A673 (cell line): ENCODE measurements around the gene PFKFB2. TPM values are rescaled to one million over a fixed set of nuclear protein-coding genes. Genes with fewer than 3 reads are reported as not detected.

Experiments
- BruUV-seq: library from RNA; stranded (reverse); fragments of 400-500 nt; replicated peaks from 2 replicates; lab custom pipeline; 2021; lab: Mats Ljungman, UMichigan
- CTCF ChIA-PET: fragments of 300-600 bp; sonication (Branson Sonifier 250); formaldehyde crosslinking; loops from one replicate; lab custom pipeline; 2022; ENCODE audit warnings: antibody characterized with exemption; lab: Charles Lee
- POLR2A ChIA-PET: fragments of 300-600 bp; sonication (Branson Sonifier 250); formaldehyde crosslinking; loops from one replicate; lab custom pipeline; 2022; ENCODE audit warnings: antibody characterized with exemption; ENCODE audit not compliant: low non-redundant PET; lab: Charles Lee
- DNase-seq: peaks from one replicate; pipeline ENCODE4 v3.0.0-alpha.2; 2015; ENCODE audit warnings: low spot score
- H3K27ac ChIP-seq: fragments of 200-600 bp; sonication (generic); 2 replicates; pipeline ENCODE4 v1.5.1; 2016; ENCODE audit warnings: mixed run types, low read depth, mild to moderate bottlenecking, mixed read lengths, antibody characterized with exemption, low read length; ENCODE audit not compliant: poor library complexity, severe bottlenecking
- H3K27me3 ChIP-seq: fragments of 200-600 bp; sonication (generic); replicated peaks from 2 replicates; pipeline ENCODE4 v1.6.1; 2017; ENCODE audit warnings: mixed run types, low read depth, mild to moderate bottlenecking, mixed read lengths, antibody characterized with exemption, low read length; ENCODE audit not compliant: insufficient read depth, poor library complexity
- H3K36me3 ChIP-seq: fragments of 200-600 bp; sonication (generic); 2 replicates; pipeline ENCODE4 v1.6.1; 2016; ENCODE audit warnings: mixed run types, mild to moderate bottlenecking, mixed read lengths, antibody characterized with exemption, low read length; ENCODE audit not compliant: insufficient read depth, poor library complexity, severe bottlenecking
- H3K4me1 ChIP-seq: fragments of 200-600 bp; sonication (generic); 2 replicates; pipeline ENCODE4 v1.6.1; 2017; ENCODE audit warnings: mixed run types, mild to moderate bottlenecking, mixed read lengths, antibody characterized with exemption, low read length; ENCODE audit not compliant: insufficient read depth, poor library complexity, severe bottlenecking
- H3K4me3 ChIP-seq: fragments of 200-600 bp; sonication (generic); 2 replicates; pipeline ENCODE4 v1.5.1; 2016; ENCODE audit warnings: low read depth, mixed run types, mild to moderate bottlenecking, mixed read lengths, low read length; ENCODE audit not compliant: poor library complexity, severe bottlenecking
- H3K9me3 ChIP-seq: fragments of 200-600 bp; sonication (generic); 2 replicates; pipeline ENCODE4 v1.6.1; 2016; ENCODE audit warnings: mixed run types, low read depth, mild to moderate bottlenecking, mixed read lengths, antibody characterized with exemption, low read length; ENCODE audit not compliant: poor library complexity, severe bottlenecking
- EZH2 ChIP-seq: fragments of 200-600 bp; sonication (generic); IDR thresholded peaks from 2 replicates; pipeline ENCODE4 v1.6.1; 2017; ENCODE audit warnings: borderline replicate concordance, low read depth, mild to moderate bottlenecking, mixed read lengths, antibody characterized with exemption, low read length; ENCODE audit not compliant: poor library complexity, severe bottlenecking
- intact Hi-C: fragments of 100-400 bp; cut with micrococcal nuclease; formaldehyde crosslinking; loops from one replicate; pipeline ENCODE4 v1.10.0; 2022; ENCODE audit not compliant: unreplicated experiment
- total RNA-seq: library from RNA; stranded (reverse); gene quantifications from 2 replicates; pipeline ENCODE4 v1.2.3, GENCODE V29; 2021
- TF ChIP-seq, protein P1 (sequence below): fragments of 300-800, 200-600 bp; sonication (generic); conservative IDR thresholded peaks from 2 replicates; pipeline ENCODE4 v1.5.1; 2017; ENCODE audit warnings: low read depth, mild to moderate bottlenecking, antibody characterized with exemption, low read length, moderate library complexity, mixed read lengths

Gene PFKFB2
- total RNA-seq, 1 experiment from 2014 or later: 7.6 TPM

DNA sequence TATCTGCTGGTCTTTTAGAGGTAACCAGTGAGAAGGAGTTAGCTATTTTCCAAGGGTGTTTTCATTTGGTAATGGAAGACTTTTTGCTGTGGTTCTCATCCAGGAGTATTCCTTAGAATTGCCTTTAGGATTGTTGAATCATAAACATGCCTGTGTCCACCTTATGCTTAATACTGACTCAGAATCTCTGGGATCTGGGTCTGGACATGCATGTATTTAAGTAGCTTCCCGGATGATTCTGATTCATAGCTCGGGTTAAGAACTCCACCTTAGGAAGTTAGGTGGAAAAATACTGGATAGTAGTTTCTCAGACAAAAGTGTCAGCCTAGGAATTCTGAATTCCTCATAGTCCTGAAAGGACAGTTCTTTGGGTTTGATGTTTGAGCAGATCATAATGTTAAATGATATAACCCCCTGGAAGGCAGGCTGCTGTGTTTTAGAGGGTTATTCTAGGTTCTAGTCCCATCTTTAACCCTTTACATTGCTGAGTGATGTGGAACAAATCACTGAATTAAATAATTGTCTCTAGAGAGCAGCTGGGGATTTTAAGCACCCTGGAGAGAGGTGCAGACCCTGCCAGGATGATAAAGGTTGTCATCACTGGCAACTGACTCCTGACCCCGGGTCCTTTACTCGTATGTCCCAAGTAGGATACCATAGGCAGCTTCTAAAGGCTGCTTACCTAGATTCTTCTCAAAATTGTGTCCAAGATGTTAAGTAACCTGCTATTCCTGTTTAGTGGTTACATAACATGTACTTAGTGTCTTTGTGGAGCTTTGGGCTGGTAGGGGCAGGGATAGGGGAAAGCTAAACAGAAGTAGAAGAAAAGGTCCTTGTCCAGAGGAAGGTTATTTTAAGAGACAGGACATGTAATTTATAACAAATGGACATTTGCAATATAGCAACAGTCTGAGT, 21.1 kb downstream of the PFKFB2 start:
- ChIA-PET CTCF (no interaction called here), POLR2A (no interaction called here)
- no peak for TF ChIP-seq EZH2
- TF ChIP-seq, protein P1, sequence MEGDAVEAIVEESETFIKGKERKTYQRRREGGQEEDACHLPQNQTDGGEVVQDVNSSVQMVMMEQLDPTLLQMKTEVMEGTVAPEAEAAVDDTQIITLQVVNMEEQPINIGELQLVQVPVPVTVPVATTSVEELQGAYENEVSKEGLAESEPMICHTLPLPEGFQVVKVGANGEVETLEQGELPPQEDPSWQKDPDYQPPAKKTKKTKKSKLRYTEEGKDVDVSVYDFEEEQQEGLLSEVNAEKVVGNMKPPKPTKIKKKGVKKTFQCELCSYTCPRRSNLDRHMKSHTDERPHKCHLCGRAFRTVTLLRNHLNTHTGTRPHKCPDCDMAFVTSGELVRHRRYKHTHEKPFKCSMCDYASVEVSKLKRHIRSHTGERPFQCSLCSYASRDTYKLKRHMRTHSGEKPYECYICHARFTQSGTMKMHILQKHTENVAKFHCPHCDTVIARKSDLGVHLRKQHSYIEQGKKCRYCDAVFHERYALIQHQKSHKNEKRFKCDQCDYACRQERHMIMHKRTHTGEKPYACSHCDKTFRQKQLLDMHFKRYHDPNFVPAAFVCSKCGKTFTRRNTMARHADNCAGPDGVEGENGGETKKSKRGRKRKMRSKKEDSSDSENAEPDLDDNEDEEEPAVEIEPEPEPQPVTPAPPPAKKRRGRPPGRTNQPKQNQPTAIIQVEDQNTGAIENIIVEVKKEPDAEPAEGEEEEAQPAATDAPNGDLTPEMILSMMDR: no peak
- DNase-seq: no peak
- no peak overlapping the region for H3K4me3 ChIP-seq
- no peaks in the 10 kb centered on the region for H3K9me3 ChIP-seq
- no peaks in the 10 kb centered on the region for H3K27me3 ChIP-seq
- BruUV-seq: no TSS peak
- H3K36me3 ChIP-seq: no peaks in the 10 kb centered on the region
- no peak overlapping the region for H3K27ac ChIP-seq
- H3K4me1 ChIP-seq: no peaks in the 10 kb centered on the region
- intact Hi-C loops: no loop called here

DNA sequence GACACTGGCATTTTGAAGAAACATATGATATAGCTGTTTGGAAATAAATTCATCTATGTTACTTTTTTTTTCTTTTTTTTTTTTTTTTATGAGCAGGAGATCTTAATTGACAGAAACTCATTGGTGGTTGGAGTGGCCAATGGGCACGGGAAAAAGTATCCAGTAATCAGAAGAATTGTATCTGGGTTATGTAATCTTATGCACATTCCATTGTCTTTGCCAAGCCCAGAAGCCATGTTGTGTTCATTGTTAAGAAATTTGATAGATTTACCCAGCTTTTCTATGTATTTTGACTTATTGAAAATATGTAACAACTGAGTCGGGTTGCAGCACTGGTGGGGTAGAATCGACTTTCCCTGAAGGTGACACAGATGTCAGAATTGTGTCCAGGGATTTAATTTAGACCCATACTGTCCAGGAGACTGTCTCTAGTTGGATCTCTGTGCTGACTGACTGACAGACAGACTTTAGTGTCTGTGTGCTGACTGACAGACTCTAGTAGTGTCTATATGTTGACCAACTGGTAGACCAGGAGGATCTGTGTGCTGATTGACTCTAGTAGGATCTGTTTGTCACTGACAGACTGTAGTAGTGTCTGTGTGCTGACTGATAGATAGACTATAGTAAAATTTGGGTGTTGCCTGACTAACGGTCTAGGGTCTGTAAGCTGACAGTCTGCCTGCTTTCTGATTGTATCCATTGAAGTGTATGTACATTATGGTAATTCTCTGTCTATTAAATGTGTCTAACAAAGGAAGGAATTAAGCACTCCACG, 23.3 kb downstream of the PFKFB2 start:
- H3K9me3 ChIP-seq: no peaks in the 10 kb centered on the region

DNA sequence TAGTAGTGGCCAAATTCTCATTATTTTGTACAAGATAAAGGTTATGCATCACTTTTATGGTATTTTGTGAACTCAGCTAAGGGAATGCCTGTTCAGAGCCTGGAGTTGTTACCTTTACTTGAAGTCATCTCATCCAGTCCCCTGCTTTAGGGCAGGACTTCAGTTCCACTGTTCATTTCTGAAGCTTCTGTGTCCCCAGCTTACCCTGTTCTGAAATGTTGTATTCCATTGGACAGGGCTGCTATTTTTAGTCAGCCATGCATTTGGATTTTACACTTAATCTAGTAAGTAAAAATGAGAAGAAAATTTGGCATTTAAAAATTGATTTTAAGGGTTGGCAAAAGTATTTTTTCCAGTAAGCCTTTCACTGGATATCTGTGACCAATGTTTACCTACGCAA, 23.9 kb downstream of the PFKFB2 start:
- peaks cover 2% of the 10 kb centered on the region for H3K27me3 ChIP-seq
- intact Hi-C loops: loop anchor here (5.0 kb wide), 3 partner anchors 160 to 350 kb away; no protein-coding TSS in a partner anchor
- H3K4me3 ChIP-seq: no peak overlapping the region
- no peak overlapping the region for H3K27ac ChIP-seq
- no peaks in the 10 kb centered on the region for H3K36me3 ChIP-seq
- DNase-seq: no peak
- no peaks in the 10 kb centered on the region for H3K4me1 ChIP-seq
- no peaks in the 10 kb centered on the region for H3K9me3 ChIP-seq
- POLR2A ChIA-PET: no interaction called here
- no TSS peak for BruUV-seq
- CTCF ChIA-PET: no interaction called here
- TF ChIP-seq, protein P1: no peak
- TF ChIP-seq EZH2: no peak

More for the DNA sequence above, 23.3 kb downstream of the PFKFB2 start:
- no peaks in the 10 kb centered on the region for H3K4me1 ChIP-seq
- no peaks in the 10 kb centered on the region for H3K36me3 ChIP-seq
- intact Hi-C loops: loop anchor here (5.0 kb wide), 3 partner anchors 159 to 349 kb away; no protein-coding TSS in a partner anchor
- ChIA-PET CTCF (interaction anchor here (0.7 kb wide), 1 partner anchor 24 kb away, joined by 4 read pairs; no protein-coding TSS in a partner anchor), POLR2A (no interaction called here)
- BruUV-seq: no TSS peak
- TF ChIP-seq, protein P1: no peak
- TF ChIP-seq EZH2: no peak
- no peak overlapping the region for H3K27ac ChIP-seq
- H3K27me3 ChIP-seq: peaks cover 2% of the 10 kb centered on the region
- H3K4me3 ChIP-seq: no peak overlapping the region
- no peak for DNase-seq
